LNCaP clone FGC (cell line): ENCODE results near the gene BCAM.
"Not testable (repeated sequence)": the region's sequence is repeated elsewhere in the genome, so short reads cannot be mapped to it uniquely, and the experiment has no call there.

ENCODE experiments used
- DNase-seq: peaks from one replicate; pipeline ENCODE4 v3.0.0-alpha.2; 2011; ENCODE audit warnings: low read depth
- H3K4me3 ChIP-seq: 2 replicates; pipeline ENCODE4 v1.5.1; 2011; ENCODE audit warnings: mild to moderate bottlenecking, low read depth, low read length, control low read depth
- CTCF ChIP-seq: IDR thresholded peaks from 2 replicates; pipeline ENCODE4 v1.5.1; 2012; ENCODE audit warnings: mild to moderate bottlenecking; ENCODE audit not compliant: control insufficient read depth, insufficient read depth; ENCODE audit errors: extremely low read depth

BCAM gene

GRCh38 chr19:44770550-44771257, 38.2 kb upstream of the BCAM start:
- peak; percentile 56 for TF ChIP-seq CTCF
- no peak overlapping the region for H3K4me3 ChIP-seq
- peak; percentile 65 for DNase-seq

GRCh38 chr19:44772144-44772543, 36.8 kb upstream of the BCAM start:
- not testable (repeated sequence) for DNase-seq, H3K4me3 ChIP-seq

GRCh38 chr19:44772959-44773358, 35.9 kb upstream of the BCAM start:
- no peak overlapping the region for H3K4me3 ChIP-seq
- TF ChIP-seq CTCF: no peak
- no peak for DNase-seq

GRCh38 chr19:44775676-44776240, 33.1 kb upstream of the BCAM start:
- H3K4me3 ChIP-seq: no peak overlapping the region
- no peak for TF ChIP-seq CTCF
- DNase-seq: no peak

- H3K4me3 ChIP-seq: no peak overlapping the region
- DNase-seq: no peak
- no peak for TF ChIP-seq CTCF
These were observed 32.4 kb upstream of the BCAM start for GRCh38 chr19:44776402-44777096.

- DNase-seq: peak; percentile 50
- peak within 1 kb of the TSS; percentile 58 for H3K4me3 ChIP-seq
- TF ChIP-seq CTCF: peak; percentile 26; the same call in 1 of the 2 replicates
These were observed 31.1 kb upstream of the BCAM start, which contains the start of gene CBLC for GRCh38 chr19:44777715-44778347. CBLC (plus strand) TSS chr19:44777890; CDS start chr19:44777932, 42 bp downstream.

GRCh38 chr19:44779150-44779549, 29.8 kb upstream of the BCAM start:
- no peak for DNase-seq
- no peak overlapping the region for H3K4me3 ChIP-seq
- TF ChIP-seq CTCF: no peak

GRCh38 chr19:44781694-44782093, 27.2 kb upstream of the BCAM start:
- not testable (repeated sequence) for H3K4me3 ChIP-seq, DNase-seq
